GM19238 (cell line): Measurements from ENCODE around the gene CER1.
A peak's percentile ranks its signal among the peaks of the same experiment; 100 is the strongest.
"Not testable (repeated sequence)": the region's sequence is repeated elsewhere in the genome, so short reads cannot be mapped to it uniquely, and the experiment has no call there.

Experiments used
- DNase-seq: peaks from one replicate; pipeline ENCODE4 v3.0.0; 2011; ENCODE audit warnings: low spot score; ENCODE audit not compliant: insufficient read length

The CER1 gene

DNA sequence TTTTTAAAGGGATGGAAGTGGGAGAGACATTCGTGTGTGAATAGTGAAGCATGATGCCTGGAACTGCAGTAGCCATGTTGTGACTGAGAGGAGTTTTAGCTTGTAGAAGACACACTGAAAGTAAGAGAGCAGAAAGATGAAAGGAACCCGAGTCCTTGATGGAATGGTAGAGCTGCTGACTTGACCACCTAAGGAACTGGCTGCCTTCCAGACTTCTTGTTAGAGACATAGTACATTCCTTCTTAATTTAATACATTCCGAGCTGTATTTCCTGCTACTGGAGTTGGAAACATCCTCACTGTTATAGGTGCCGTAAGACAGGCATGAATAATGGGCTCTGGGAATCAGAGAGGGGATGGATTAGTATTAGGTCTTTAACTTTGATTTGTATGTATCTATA, 7.4 kb downstream of the CER1 start:
- DNase-seq: no peak

DNA sequence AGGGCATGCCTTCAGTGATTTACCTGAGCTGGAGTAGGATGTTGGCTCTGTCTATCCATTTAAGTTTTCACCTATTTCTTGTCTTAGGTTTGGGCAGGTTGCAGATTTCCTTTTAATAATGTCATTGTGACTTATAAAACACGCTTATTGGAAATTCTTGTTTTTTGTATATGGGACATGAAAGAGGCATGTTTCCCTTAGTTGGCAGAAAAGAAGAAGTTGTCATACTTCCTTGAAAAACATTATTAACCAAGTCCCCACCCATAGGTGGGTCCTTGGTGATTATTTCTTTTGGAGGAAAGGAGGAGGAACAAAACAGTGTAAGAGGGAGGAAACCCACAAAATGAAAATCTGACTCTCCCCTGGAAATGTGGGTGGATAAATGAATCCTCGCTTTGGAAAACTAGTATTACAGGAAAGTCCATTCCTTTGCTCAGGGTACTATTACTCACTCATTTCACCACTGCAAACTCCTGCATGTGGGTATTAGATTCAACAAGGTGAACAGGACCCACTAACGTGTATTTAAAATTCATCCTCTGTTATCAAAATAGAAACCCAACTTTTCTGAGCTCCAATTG, 9.3 kb downstream of the CER1 start:
- no peak for DNase-seq

DNA sequence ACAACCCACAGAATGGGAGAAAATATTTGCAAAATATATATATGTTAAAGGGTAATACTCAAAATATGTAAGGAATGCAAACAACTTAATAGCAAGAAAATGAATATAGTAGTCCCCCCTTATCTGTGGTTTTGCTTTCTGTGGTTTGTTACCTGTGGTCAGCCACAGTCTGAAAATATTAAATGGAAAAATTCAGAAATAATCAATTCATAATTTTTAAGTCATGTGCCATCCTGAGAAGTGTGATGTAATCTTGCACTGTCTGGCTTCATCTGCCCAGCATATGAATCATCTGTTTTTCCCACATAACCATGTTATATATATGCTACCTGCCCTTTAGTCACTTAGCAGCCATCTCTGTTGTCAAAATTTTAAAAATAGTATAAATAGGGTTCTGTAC, 11.7 kb downstream of the CER1 start:
- no peak for DNase-seq

DNA sequence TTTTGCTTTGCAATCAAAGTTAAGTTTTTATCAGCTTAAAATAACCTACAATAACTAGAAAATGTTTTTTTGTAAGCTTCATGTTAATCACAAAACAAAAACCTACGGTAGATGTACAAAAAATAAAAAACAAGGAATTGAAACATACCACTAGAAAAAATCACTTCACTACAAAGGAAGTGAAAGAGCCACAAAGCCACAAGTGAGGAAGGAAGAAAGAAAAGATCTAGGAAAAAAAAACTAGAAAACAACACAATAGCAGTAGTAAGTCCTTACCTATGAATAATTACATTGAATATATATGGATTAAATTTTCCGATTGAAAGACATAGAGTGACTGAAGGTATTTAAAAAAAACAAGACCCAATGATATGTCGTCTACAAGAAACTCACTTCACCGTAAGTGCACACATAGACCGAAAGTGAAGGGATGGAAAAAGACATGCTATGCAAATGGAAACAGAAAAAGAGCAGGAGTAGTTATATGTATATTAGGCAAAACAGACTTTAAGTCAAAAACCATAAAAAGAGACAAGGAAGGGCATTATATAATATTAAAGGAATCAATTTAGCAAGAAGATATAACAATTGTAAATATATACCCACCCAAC, 15.9 kb downstream of the CER1 start:
- DNase-seq: no peak

DNA sequence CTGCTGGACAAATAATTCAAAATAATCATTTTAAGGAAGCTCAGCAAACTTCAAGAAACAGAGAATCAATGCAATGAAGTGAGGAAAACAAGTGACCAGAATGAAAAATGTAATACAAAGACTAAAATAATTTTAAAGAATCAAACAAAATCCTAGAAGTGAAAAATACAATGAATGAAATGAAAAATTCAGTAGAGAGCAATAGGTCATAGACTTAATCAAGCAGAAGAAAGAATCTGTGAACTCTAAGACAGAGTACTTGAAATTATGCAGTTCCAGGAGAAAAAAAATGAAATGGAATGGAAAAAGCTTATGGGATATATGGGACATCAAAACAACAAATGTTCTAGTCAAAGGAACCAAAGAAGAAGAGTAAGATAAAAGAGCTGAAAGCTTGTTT, 17.5 kb downstream of the CER1 start:
- no peak for DNase-seq

DNA sequence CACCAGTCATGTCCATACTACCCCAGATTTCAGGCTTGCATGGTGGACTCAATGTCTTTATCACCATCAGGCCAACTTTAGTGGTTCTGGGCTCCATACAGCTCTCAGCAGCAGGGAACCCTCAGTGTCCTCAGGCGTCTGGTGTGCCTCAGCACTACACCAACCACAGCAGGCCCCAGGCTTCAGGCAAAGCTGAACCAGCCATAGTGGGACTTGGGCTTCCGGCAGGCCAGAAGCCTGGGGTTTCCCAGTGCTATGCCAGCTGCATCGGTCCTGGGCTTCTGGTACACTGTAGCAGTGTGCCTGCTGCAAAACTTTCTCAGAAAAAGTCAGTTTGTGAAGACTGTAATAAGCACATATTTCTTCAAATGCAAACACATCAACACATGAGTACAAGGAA, 18.3 kb downstream of the CER1 start:
- DNase-seq: no peak

DNA sequence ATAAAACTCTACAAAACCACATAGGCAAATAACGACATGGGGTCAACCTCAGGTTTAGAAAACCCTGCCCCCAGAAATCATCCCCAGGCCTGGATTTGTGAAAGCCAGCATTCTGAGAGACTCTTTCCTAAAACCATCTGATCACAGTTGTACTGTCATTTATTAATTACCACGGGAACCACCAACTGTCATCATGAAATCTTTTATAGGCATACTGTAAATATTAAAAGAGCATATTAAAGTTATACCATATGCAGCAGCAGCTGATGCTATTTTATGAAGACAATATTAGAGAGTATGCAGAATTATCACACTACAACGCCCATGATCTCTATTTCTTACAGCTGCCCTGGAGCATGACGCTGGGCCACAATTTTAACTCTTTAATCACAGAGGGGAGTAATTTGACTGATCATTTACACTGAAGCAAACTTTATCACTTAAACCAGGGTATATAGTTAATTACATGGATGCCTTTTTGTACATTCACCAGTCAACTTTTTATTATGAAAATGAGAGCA, 20.3 kb downstream of the CER1 start:
- DNase-seq: no peak

DNA sequence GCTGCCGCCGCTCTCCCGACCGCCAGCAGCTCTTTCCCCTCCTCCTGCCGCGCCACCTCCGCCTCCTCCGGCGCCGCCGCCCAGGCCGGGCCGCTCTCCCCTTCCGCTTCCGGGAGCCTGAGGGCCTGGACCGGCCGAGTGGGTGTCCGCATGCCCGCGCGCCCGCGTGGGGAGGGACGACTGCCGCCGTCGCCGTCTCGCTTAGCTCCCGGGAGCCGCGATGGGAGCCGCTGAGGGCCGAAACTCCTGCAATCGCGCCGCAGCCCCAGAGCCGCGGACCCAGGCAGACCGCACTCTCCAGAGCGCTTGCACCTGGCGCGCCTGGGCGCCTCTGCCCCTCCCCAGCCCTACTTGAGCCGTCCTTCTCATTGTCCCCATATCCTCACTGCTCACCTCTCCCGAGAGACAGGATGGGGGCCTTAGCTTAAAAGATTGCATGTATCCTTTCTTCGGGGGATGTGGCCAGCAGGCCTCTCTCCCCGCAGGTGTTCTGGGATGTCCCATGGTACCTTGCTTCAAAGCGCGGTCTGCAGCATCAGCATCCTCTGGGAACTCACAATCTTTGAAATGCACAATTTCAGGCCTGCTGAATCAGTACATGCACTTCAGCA, 29.2 kb downstream of the CER1 start, which contains the start of gene ZDHHC21:
ZDHHC21 (minus strand) TSS at position 182 of the 611 bp plus-strand sequence. CDS start 19,092 bp downstream, outside the sequence.
- peak; percentile 66 for DNase-seq

DNA sequence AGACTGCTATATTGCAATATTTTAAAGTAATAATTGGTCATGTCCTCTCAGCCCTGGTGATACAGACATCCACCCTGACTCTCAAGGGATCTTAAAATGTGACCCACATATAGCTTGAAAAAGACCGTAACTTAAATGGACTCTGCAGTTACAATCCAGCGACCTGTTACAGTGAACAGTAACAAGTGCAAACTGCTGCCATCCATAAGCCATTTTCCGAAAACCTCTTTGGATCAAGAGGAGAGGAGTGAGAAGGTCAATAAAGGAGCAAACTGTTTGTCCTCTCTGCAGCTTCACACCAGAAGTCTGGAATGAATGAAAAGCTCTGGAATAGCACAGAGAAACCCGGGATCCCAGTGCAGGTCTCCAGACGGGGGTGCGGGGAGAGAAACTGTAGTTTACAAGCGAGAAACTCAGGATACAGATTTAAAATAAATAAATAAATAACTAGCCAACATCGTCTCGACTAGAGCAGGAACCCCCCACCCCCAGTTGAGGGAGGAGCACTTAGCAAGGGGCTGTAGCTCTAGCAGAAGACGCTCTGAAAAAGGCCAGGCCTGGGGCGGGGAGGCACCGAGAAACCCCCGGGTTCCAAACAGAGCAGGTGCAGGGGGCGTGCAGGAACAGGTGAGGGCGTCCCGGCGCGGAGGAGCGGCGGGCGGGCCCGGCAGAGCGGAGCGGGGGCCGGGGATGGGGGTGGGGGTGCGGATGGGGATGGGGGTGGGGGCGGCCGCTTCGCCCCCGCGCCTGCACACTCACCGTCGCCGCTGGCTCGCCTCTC, 29.9 kb downstream of the CER1 start:
- peak; percentile 29 for DNase-seq

DNA sequence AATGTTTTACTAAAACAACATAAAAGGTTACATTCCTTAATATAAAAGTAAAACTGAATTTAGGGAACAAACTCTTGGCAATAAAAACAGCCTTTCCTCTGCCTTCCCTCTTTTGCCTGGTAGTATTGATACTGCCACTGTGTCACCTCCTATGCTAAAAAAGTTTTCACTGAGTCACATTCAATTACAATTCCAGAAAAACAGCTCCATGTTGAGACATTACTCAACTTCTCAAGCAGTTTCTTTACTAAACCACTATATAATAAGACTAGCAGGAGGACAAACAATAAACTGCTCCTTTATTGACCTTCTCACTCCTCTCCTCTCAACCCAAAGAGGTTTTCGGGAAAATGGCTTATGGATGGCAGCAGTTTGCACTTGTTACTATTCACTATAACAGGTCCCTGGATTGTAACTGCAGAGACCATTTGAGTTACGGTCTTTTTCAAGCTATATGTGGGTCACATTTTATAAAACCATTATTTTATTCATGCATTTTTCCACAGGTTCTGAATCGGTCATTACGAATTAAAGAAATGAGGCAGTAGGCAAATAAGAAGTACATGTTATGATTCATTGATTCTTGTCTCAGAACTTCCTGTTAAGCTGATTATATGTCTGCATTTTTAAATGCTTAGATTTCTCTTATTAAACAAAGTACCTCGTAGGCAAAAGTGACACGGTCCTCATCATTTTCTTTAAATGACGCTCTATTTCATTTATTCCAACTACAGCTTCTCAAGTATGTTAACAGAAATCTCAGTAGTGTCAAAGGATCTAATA, 31.4 kb downstream of the CER1 start:
- DNase-seq: no peak

DNA sequence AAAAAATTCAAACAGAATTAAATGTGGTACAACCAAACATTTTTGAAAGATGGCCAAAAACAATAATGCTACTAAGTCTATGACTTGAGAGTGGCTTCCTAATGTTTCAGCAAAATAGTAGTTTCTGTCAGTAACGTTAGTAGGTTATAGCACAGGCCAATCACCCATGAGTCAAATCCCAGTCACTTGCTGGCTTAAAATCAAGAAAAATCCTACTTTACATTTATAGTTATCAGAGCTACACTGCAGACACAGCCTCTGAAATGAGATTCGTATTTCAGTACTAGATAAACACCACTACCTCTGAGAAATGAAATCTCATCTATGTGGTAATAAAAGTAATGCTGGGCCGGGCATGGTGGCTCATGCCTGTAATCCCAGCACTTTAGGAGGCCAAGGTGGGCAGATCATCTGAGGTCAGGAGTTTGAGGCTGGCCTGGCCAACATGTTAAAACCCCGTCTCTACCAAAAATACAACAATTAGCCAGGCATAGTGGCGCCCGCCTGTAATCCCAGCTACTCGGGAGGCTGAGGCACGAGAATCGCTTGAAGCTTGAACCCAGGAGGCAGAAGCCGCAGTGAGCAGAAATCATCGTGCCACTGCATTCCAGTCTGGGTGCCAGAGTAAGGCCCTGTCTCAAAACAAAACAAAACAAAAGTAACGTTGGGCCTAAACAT, 35.4 kb downstream of the CER1 start:
- DNase-seq: no peak

DNA sequence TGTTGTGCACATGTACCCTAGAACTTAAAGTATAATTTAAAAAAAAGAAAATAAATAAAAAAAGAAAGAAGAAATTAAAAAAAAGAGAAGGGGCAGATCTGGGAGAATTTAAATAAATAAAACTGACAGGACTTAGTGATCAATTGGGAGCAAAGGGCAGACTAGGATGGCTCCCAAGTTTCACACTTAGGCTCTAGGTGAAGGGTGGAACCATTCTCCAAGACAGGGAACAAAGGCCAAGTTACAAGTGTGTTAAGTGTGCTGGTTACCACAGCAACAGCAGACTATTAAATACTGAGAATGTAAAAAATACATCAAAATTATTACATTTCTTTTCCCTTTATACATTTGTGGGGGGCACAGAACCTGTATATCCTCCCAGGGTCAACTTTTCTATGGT, 36.4 kb downstream of the CER1 start:
- no peak for DNase-seq

DNA sequence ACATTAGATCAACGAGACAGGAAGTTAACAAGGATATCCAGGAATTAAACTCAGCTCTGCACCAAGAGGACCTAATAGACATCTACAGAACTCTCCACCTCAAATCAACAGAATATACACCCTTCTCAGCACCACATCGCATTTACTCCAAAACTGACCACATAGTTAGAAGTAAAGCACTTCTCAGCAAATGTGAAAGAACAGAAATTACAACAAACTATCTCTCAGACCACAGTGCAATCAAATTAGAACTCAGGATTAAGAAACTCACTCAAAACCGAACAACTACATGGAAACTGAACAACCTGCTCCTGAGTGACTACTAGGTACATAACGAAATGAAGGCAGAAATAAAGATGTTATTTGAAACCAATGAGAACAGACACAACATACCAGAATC, 39.9 kb downstream of the CER1 start:
- not testable (repeated sequence) for DNase-seq

DNA sequence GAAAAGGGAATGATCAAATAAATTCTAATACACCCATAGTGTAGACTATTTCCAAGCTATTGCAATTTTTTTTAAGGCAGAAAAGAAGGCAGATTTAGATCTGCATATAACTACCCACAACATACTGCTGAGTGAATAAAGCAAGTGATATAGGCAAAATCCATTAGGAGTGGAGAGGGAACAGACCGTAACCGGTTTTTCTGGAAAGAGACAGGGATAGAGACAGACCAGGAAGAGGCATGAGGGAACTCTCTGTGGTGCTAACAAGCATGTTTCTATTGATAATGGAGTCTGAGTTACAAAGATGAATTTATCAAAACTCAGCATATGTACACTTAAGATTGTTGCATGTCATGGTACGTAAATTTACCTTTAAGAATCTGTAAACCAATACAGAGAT, 43.8 kb downstream of the CER1 start:
- DNase-seq: no peak

DNA sequence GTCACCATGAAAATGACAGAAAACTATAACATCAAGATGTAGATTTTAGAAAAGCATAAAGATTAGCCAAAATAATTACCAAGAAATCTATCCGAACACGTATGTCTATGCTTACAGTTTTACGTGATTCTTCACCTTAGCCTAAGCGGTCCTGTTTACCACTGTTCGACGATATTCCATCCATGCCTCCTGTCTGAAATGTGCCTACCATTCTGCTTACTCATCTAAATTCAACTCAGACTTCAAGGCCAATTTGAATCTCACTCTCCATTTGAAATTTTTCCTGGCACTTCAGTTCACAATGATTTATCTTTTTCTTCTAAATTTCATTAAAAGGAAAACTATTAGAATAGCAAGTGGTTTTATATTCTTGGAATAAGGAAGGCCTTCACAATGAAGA, 44.7 kb downstream of the CER1 start:
- DNase-seq: no peak

DNA sequence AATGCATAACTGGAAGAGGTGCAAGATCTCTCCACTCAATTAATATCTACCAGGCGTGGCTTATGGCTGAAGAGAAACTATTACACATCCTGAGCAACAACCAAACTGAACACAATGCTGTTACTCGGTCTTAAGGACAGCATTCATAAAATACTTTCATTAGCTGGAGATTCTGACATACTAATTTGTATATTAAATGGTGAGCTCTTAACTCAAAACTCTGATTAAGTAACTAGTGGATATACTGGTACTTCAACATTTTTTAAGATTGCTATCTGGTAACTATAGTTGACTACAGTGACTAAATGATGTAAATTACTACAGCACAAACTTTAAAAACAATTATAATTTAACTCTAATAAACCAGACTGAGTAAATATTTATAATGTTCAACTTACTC, 45.1 kb downstream of the CER1 start:
- DNase-seq: no peak

DNA sequence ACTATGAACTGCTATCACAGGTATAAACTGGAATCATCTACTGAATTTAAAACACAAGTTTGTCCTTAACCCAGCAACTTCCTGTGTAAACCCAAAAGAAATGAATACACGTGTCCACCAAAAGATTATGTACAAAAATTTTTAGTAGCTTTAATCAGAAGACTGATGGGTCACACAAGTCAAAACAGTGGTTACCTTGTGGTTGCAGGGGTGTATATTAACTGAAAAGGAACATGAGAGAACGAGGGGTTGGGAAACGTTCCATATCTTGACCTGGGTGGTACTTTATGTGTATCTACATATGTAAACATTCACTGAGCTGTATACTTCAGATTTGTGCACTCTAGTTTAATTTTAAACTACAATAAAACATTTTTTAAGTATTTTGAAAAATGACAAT, 47.9 kb downstream of the CER1 start:
- no peak for DNase-seq

DNA sequence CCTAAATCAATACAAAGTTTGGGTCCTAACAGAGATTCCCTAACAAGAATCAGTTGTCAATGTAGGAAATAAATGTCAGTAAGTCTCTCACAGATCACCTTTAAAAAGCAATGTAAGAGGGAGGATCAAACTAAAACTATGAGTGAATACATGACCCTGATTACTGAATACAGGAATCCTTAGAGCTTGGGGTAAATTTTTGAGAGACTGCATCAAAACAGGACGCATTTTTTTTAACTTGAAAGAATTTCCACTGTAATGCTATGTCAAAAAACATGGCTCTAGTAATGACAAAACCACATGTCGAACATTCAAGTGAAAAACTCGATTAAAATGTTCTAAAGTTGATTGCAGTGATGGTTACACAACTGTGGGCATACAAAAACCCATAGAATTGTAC, 51.2 kb downstream of the CER1 start:
- no peak for DNase-seq

DNA sequence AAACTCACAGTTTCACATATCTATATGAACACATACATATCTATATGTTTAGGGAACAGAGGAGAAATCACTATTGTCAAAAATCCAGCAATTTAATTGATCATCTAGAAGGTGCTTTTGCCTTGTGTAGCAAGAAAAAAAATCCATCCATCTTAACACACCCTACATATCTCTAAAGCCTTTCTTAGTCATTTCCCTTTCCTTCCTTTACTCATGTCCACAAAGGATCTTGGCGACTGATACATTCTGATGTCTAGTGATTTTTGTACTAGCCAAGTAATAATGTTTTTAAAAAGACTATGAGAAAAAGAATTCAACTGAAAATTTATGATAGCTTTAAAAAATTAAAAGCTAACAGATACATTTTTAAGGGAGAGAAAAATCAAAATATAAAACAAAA, 51.8 kb downstream of the CER1 start:
- DNase-seq: no peak
